LNCAP (cell line): ENCODE results near the gene PABPC1L.

Source experiments
- CTCF ChIP-seq: fragments of 450-650 bp; IDR thresholded peaks from 2 replicates; pipeline ENCODE4 v1.5.1; 2017; ENCODE audit warnings: mild to moderate bottlenecking

Gene PABPC1L

GRCh38 chr20:44896583-44896982 lies 13.3 kb upstream of the PABPC1L start:
- no peak for TF ChIP-seq CTCF

GRCh38 chr20:44897133-44897532 lies 12.7 kb upstream of the PABPC1L start:
- TF ChIP-seq CTCF = no peak

GRCh38 chr20:44900231-44900854 lies 9.5 kb upstream of the PABPC1L start:
- no peak for TF ChIP-seq CTCF

GRCh38 chr20:44901974-44902373 lies 7.9 kb upstream of the PABPC1L start:
- no peak for TF ChIP-seq CTCF

- TF ChIP-seq CTCF = no peak
These were observed 5.5 kb upstream of the PABPC1L start for GRCh38 chr20:44904377-44904776.

GRCh38 chr20:44908987-44909871 lies 631 bp upstream of the PABPC1L start:
- no peak for TF ChIP-seq CTCF

- no peak for TF ChIP-seq CTCF
These were observed 916 bp downstream of the PABPC1L start for GRCh38 chr20:44910690-44911262.
